Measurements from ENCODE around the gene CCNO.

GRCh38 chr5:55225346-55225745 is 8.1 kb downstream of the CCNO start:
- TF ChIP-seq POLR2AphosphoS5 (IDR thresholded peaks at IDR 0.05; ENCODE audit: borderline replicate concordance, low read depth, low read length) = no peak
- TF ChIP-seq EZH2 (IDR thresholded peaks at IDR 0.05) = no peak
